HEK293 (cell line): ENCODE measurements around the gene HES3.
A peak's percentile ranks its signal among the peaks of the same experiment; 100 is the strongest.

Experiments used
- AEBP2 ChIP-seq: fragments of 450-650 bp; formaldehyde crosslinking; IDR thresholded peaks from 2 replicates; pipeline ENCODE4 v1.5.1; 2016; ENCODE audit warnings: missing biosample characterization, missing genetic modification characterization, borderline replicate concordance
- ELK4 ChIP-seq: IDR thresholded peaks from 2 replicates; pipeline ENCODE4 v1.6.1; 2011; ENCODE audit warnings: mild to moderate bottlenecking, low read depth, low read length, borderline replicate concordance
- GLIS2 ChIP-seq: fragments of 450-650 bp; formaldehyde crosslinking; IDR thresholded peaks from 2 replicates; pipeline ENCODE4 v1.5.1; 2016; ENCODE audit warnings: missing biosample characterization, missing genetic modification characterization
- KLF9 ChIP-seq: fragments of 450-650 bp; formaldehyde crosslinking; IDR thresholded peaks from 2 replicates; pipeline ENCODE4 v1.5.1; 2016; ENCODE audit warnings: missing biosample characterization, missing genetic modification characterization, low read depth
- OSR2 ChIP-seq: fragments of 450-650 bp; formaldehyde crosslinking; IDR thresholded peaks from 2 replicates; pipeline ENCODE4 v1.5.1; 2016; ENCODE audit warnings: missing biosample characterization, missing genetic modification characterization
- SP2 ChIP-seq: fragments of 450-650 bp; formaldehyde crosslinking; IDR thresholded peaks from 2 replicates; pipeline ENCODE4 v1.5.1; 2016; ENCODE audit warnings: missing biosample characterization, missing genetic modification characterization
- ZBTB21 ChIP-seq: fragments of 450-650 bp; formaldehyde crosslinking; IDR thresholded peaks from 2 replicates; pipeline ENCODE4 v1.5.1; 2017; ENCODE audit warnings: missing biosample characterization, missing genetic modification characterization
- ZBTB44 ChIP-seq: fragments of 450-650 bp; IDR thresholded peaks from 2 replicates; pipeline ENCODE4 v1.5.1; 2018; ENCODE audit warnings: missing biosample characterization, mild to moderate bottlenecking, missing genetic modification characterization
- ZBTB48 ChIP-seq: fragments of 450-650 bp; formaldehyde crosslinking; IDR thresholded peaks from 2 replicates; pipeline ENCODE4 v1.5.1; 2016; ENCODE audit warnings: missing biosample characterization, missing genetic modification characterization
- ZNF18 ChIP-seq: fragments of 450-650 bp; formaldehyde crosslinking; IDR thresholded peaks from 2 replicates; pipeline ENCODE4 v1.5.1; 2016; ENCODE audit warnings: missing biosample characterization, missing genetic modification characterization
- ZNF202 ChIP-seq: fragments of 450-650 bp; formaldehyde crosslinking; IDR thresholded peaks from 2 replicates; pipeline ENCODE4 v1.5.1; 2016; ENCODE audit warnings: missing biosample characterization, missing genetic modification characterization, borderline replicate concordance
- ZNF280D ChIP-seq: fragments of 450-650 bp; formaldehyde crosslinking; IDR thresholded peaks from 2 replicates; pipeline ENCODE4 v1.5.1; 2016; ENCODE audit warnings: missing biosample characterization, missing genetic modification characterization
- ZNF362 ChIP-seq: fragments of 450-650 bp; formaldehyde crosslinking; IDR thresholded peaks from 2 replicates; pipeline ENCODE4 v1.5.1; 2016; ENCODE audit warnings: missing biosample characterization, missing genetic modification characterization
- ZNF416 ChIP-seq: fragments of 450-650 bp; formaldehyde crosslinking; IDR thresholded peaks from 2 replicates; pipeline ENCODE4 v1.5.1; 2016; ENCODE audit warnings: missing biosample characterization, missing genetic modification characterization
- ZNF488 ChIP-seq: fragments of 450-650 bp; formaldehyde crosslinking; IDR thresholded peaks from 2 replicates; pipeline ENCODE4 v1.5.1; 2016; ENCODE audit warnings: missing biosample characterization, missing genetic modification characterization
- ZNF501 ChIP-seq: fragments of 450-650 bp; formaldehyde crosslinking; IDR thresholded peaks from 2 replicates; pipeline ENCODE4 v1.5.1; 2016; ENCODE audit warnings: missing biosample characterization, missing genetic modification characterization
- ZNF624 ChIP-seq: fragments of 450-650 bp; formaldehyde crosslinking; IDR thresholded peaks from 2 replicates; pipeline ENCODE4 v1.5.1; 2017; ENCODE audit warnings: missing biosample characterization, missing genetic modification characterization
- ZNF626 ChIP-seq: fragments of 450-650 bp; sonication (Bioruptor Pico); formaldehyde crosslinking; IDR thresholded peaks from 2 replicates; pipeline ENCODE4 v1.5.1; 2018; ENCODE audit warnings: missing biosample characterization, missing genetic modification characterization, inconsistent platforms
- ZNF629 ChIP-seq: fragments of 450-650 bp; formaldehyde crosslinking; IDR thresholded peaks from 2 replicates; pipeline ENCODE4 v1.5.1; 2017; ENCODE audit warnings: missing biosample characterization, missing genetic modification characterization
- ZNF776 ChIP-seq: fragments of 450-650 bp; formaldehyde crosslinking; IDR thresholded peaks from 2 replicates; pipeline ENCODE4 v1.5.0; 2017; ENCODE audit warnings: missing biosample characterization, missing genetic modification characterization, borderline replicate concordance
- ZNF791 ChIP-seq: fragments of 450-650 bp; formaldehyde crosslinking; IDR thresholded peaks from 2 replicates; pipeline ENCODE4 v1.5.1; 2016; ENCODE audit warnings: missing biosample characterization, missing genetic modification characterization
- TF ChIP-seq, protein P1 (sequence below): fragments of 450-650 bp; formaldehyde crosslinking; IDR thresholded peaks from 2 replicates; pipeline ENCODE4 v1.5.1; 2016; ENCODE audit warnings: missing biosample characterization, missing genetic modification characterization
- TF ChIP-seq, protein P2 (sequence below): fragments of 450-650 bp; formaldehyde crosslinking; IDR thresholded peaks from 2 replicates; pipeline ENCODE4 v1.5.1; 2016; ENCODE audit warnings: missing biosample characterization, missing genetic modification characterization
- TF ChIP-seq, protein P3 (sequence below): fragments of 450-650 bp; formaldehyde crosslinking; IDR thresholded peaks from 2 replicates; pipeline ENCODE4; 2016; ENCODE audit warnings: missing biosample characterization, missing genetic modification characterization

The HES3 gene

DNA sequence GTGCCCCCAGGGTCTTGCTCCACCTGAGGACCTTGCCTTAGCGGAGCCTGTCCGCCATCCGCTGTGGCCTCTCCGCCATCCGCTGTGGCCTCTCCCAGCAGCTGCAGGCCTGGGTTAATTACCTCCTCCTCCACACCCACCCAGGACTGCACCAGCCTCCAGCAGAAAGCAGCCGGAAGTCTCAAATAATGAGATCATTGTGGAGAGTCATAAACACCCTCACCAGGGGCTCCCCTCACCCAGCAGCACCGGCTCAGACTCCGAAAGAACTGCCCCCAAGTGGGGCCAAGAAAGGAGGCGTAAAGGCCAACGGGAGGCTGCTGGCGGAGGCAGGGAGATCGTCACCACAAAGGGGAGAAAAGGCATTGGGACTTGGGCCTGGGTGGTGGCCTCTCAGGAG is 27.6 kb downstream of the HES3 start (continued):
- TF ChIP-seq AEBP2 (tag by site-specific recombination) (no peak), SP2 (tag by site-specific recombination) (peak; percentile 63), GLIS2 (tag by site-specific recombination) (peak; percentile 87), ZNF488 (tag by site-specific recombination) (no peak), ZNF362 (tag by site-specific recombination) (no peak), ZBTB44 (tag by site-specific recombination) (peak; percentile 48; the same call in 1 of the 2 replicates), ZNF626 (no peak), KLF9 (tag by site-specific recombination) (peak; percentile 69), ZBTB48 (no peak), ZNF202 (tag by site-specific recombination) (no peak), ZNF624 (tag by site-specific recombination) (no peak), ZNF791 (tag by site-specific recombination) (no peak), ZNF18 (tag by site-specific recombination) (no peak), ZNF280D (tag by site-specific recombination) (no peak), ZBTB21 (tag by site-specific recombination) (peak; percentile 67), ZNF416 (no peak), OSR2 (tag by site-specific recombination) (peak; percentile 89), ZNF501 (no peak), ZNF629 (tag by site-specific recombination) (peak; percentile 91), ELK4 (no peak), ZNF776 (no peak)
- TF ChIP-seq, protein P1, sequence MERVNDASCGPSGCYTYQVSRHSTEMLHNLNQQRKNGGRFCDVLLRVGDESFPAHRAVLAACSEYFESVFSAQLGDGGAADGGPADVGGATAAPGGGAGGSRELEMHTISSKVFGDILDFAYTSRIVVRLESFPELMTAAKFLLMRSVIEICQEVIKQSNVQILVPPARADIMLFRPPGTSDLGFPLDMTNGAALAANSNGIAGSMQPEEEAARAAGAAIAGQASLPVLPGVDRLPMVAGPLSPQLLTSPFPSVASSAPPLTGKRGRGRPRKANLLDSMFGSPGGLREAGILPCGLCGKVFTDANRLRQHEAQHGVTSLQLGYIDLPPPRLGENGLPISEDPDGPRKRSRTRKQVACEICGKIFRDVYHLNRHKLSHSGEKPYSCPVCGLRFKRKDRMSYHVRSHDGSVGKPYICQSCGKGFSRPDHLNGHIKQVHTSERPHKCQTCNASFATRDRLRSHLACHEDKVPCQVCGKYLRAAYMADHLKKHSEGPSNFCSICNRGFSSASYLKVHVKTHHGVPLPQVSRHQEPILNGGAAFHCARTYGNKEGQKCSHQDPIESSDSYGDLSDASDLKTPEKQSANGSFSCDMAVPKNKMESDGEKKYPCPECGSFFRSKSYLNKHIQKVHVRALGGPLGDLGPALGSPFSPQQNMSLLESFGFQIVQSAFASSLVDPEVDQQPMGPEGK (tag by site-specific recombination): peak; percentile 89
- TF ChIP-seq, protein P2, sequence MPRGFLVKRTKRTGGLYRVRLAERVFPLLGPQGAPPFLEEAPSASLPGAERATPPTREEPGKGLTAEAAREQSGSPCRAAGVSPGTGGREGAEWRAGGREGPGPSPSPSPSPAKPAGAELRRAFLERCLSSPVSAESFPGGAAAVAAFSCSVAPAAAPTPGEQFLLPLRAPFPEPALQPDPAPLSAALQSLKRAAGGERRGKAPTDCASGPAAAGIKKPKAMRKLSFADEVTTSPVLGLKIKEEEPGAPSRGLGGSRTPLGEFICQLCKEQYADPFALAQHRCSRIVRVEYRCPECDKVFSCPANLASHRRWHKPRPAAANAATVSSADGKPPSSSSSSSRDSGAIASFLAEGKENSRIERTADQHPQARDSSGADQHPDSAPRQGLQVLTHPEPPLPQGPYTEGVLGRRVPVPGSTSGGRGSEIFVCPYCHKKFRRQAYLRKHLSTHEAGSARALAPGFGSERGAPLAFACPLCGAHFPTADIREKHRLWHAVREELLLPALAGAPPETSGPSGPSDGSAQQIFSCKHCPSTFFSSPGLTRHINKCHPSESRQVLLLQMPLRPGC (tag by site-specific recombination): no peak
- TF ChIP-seq, protein P3, sequence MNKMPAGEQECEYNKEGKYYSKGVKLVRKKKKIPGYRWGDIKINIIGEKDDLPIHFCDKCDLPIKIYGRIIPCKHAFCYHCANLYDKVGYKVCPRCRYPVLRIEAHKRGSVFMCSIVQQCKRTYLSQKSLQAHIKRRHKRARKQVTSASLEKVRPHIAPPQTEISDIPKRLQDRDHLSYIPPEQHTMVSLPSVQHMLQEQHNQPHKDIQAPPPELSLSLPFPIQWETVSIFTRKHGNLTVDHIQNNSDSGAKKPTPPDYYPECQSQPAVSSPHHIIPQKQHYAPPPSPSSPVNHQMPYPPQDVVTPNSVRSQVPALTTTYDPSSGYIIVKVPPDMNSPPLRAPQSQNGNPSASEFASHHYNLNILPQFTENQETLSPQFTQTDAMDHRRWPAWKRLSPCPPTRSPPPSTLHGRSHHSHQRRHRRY (tag by site-specific recombination): no peak
